Activated CD8-positive, alpha-beta memory T cell treated with anti-CD3 and anti-CD28 coated beads for 36 hours (primary cell): ENCODE results near the gene RPS6KA5. TPM values are rescaled to one million over a fixed set of nuclear protein-coding genes. Genes with fewer than 3 reads are reported as not detected.
"Not testable (repeated sequence)": the region's sequence is repeated elsewhere in the genome, so short reads cannot be mapped to it uniquely, and the experiment has no call there.

Experiments used
- CTCF ChIA-PET: fragments of 350-600 bp; sonication (Branson Sonifier 250); formaldehyde crosslinking; loops from one replicate; lab custom pipeline; 2021; ENCODE audit warnings: antibody characterized with exemption; lab: Charles Lee
- POLR2A ChIA-PET: fragments of 350-600 bp; sonication (Branson Sonifier 250); formaldehyde crosslinking; loops from one replicate; lab custom pipeline; 2021; ENCODE audit warnings: antibody characterized with exemption; lab: Charles Lee
- total RNA-seq, 2 experiments: library from RNA; stranded (reverse); gene quantifications; one replicate each; pipeline ENCODE4 v1.2.3, GENCODE V29; 2021

Gene RPS6KA5
- total RNA-seq, 2 experiments from 2014 or later = 16.0 to 18.6 TPM

DNA sequence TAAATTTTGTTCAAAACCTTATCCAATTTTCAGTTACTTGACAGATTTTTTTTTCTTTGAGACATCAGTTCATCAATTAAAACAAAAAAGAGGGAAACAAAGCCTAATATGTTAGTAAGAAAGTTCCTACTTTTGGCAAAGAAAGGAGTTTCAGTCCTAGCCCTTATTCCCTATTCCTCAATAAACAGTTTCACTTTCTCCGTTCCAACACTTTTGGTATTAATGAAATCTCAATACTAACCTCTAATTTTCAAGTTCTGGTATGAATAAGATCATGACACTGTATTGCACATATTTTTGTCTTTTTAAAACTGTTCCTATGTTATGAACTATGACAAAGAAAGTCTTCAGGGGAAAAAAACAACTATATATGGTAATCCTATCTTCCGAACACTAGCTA is 48.4 kb downstream of the RPS6KA5 start:
- POLR2A ChIA-PET = interaction anchor here (0.8 kb wide), 1 partner anchor 27 kb away, joined by 3 read pairs; no protein-coding TSS in a partner anchor
- CTCF ChIA-PET = no interaction called here

DNA sequence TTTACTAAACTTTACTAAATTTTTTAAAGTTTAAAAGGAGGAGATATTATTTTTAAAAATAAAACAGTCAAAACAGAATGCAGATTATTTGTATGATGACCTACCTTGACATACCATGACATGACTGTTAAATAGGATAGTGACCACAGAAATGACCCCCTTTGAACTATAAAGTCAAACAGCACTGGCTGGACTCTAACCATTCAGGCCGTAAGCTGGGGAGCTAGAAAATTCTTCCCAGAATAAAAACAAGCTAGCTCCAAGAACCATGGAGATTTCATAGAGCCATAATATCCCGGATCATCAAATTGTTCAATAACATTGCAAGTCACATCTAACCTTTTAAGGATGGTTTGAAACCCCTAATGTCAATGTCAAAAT is 50.3 kb downstream of the RPS6KA5 start:
- CTCF ChIA-PET = no interaction called here
- POLR2A ChIA-PET = interaction anchor here (1.0 kb wide), 1 partner anchor 51 kb away, joined by 3 read pairs; the partner anchor contains the start of gene RPS6KA5

DNA sequence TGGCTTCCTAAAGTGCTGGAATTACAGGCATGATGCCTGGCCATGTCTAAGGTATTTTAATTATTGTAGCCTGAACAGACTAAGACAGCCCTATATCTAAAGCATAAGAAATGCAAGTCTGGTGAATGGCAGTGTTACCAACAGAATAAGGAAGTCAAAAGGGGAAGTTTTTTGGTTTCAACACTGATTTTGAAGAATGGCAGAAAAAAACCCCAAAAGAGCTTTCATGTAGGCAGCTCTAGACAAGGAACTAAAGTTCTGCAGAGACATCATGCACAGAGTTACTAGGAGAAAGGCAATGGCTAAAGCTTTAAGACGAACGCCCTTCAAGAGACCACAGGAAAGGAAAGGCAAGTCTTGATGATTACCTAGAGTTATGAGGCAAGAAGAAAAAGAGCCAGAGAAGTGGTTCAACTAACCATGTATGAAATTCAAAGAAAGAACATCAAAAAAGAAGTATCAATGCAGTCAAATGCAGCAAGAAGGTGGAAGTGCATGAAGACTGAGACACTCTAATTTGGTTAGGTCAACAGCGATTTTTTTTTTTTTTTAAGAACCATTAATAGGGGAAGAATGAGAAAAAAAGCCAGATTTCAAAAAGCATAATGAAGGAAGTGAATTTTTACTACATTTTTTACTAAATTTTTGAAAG is 50.8 kb downstream of the RPS6KA5 start:
- POLR2A ChIA-PET = interaction anchor here (1.0 kb wide), 1 partner anchor 51 kb away, joined by 3 read pairs; the partner anchor contains the start of gene RPS6KA5
- CTCF ChIA-PET = no interaction called here

DNA sequence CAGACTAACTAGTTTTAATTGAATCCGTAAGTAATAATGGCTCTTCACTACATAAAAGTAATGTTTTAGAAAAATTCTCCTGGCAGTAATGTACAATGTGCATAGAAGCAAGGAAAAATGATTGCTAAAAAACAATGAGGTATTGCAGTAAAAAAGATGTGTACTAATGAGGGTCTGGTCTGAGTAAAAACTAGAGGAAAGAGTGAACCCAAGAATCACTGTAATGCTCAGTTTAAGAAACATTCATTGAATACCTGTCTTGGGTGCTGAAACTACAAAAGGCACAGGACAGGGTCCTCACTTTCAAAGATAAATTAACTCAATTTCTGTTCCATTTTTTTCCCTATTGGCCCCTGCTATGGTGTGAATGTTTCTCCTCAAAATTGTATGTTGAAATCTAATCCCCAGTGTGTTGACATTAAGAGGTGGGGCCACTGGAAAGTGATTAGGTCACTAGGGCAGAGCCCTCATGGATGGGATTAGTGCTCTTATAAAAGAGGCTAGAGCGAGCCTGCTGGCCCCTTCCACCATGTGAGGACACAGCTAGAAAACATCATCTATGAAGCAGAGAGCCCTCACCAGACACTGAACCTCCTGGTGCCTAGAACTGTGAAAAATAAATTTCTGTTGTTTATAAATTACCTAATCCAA is 51.6 kb downstream of the RPS6KA5 start:
- CTCF ChIA-PET = no interaction called here
- POLR2A ChIA-PET = interaction anchor here (1.0 kb wide), 1 partner anchor 52 kb away, joined by 3 read pairs; the partner anchor contains the start of gene RPS6KA5

DNA sequence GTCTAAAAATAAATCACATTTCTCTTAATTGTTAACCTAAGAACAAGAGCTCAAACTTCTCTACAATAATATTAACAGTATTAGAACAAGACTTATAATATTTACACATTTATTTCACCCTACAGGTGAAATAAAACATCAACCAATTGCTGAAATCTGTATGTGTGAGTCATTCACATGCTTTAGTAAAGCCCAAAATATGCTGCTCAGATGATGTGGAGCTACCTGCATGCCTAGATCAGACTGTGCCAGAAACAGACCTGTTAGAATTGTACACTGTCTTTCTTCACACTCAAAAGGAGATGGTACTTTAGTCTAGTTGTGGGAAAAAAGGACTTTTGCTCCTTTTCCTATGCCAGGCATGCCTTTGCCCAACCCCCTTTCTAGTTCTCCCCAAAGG is 54.7 kb downstream of the RPS6KA5 start:
- CTCF ChIA-PET = interaction anchor here (1.1 kb wide), 1 partner anchor 12 kb away, joined by 3 read pairs; no protein-coding TSS in a partner anchor
- POLR2A ChIA-PET = no interaction called here

DNA sequence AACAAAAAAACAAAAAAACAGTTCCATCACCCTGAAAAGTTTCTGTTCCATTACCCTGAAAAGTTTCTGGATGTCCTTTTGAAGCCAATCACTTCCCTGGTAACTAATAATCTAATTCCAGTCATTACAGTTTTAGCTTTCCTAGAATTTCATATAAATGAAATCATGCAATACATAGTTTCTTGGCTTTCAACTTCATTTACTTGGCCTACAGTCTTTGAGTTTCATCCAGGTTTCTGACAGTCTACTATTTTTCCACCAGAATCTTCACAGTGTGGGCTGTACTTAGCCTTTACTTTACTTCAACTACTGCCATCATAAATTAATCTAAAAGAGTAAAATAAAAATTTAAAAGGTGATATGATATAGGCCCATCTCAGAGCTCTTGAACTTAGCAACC is 55.5 kb downstream of the RPS6KA5 start:
- ChIA-PET POLR2A (no interaction called here), CTCF (no interaction called here)

DNA sequence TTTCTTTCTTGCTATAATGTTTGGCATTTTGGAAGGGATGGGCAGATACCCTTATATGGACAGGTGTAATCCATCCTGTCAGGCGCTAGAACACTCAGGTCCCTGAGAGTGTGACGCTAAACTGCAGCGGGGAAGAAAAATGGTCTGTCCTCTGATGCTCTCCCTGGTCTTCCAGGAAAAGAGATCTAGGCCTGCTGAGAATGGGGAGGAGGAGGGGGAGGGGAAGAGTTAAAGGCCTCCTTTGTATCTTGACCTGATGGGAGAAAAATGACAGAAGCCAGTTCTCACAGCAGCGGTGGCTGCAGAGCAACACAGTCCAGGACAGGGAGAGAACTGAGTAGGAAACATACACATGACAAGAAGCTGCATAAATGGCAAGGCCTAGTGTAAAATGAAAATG is 61.1 kb downstream of the RPS6KA5 start:
- POLR2A ChIA-PET = no interaction called here
- CTCF ChIA-PET = no interaction called here

DNA sequence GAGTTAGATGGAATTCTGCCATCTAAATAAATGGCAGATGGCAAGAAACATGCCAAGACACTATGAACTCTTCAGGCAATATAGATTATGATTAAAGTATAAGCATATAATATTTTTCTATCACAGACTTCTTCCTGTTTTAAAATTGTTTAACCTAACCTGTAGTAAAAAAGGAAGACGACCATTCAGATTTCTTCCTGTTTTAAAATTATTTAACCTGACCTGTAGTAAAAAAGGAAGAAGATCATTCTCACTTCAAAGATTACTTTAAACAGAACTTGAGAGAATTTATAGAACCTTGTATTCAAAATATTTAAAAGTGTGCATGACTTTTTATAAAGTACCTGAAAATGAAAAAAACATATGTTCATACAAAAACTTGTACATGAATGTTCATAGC is 63.5 kb downstream of the RPS6KA5 start:
- POLR2A ChIA-PET = no interaction called here
- CTCF ChIA-PET = no interaction called here

DNA sequence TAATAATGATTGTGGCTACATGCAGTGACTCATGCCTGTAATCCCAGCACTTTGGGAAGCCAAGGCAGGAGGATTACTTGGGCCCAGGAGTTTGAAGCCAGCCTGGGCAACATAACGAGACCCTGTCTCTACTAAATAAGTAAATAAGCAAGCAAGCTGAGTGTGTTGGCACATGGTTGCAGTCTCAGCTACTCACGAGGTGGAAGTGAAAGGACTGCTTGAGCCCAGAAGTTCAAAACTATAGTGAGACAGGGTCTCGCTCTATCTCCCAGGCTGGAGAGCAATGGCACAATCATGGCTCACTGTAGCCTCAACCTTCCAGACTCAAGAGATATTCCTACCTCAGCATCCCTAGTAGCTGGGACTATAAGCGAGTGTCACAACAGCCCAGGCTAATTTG is 64.7 kb downstream of the RPS6KA5 start:
- ChIA-PET CTCF (no interaction called here), POLR2A (no interaction called here)

DNA sequence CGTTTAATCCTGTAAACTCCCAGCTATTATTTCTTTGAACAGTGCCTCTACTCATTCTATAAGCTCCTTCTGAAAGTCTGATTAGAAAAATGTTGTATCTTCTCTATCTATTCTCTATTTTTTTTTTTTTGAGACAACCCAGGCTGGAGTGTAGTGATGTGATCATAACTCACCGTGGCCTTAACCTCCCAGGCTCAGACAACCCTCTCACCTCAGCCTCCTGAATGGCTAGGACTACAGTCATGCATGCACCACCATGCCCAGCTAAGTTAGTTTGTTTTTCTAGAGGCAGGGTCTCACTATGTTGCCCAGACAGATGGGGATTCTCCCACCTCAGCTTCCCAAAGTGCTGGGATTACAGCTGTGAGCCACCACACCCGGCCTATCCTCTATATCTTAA is 66.6 kb downstream of the RPS6KA5 start:
- CTCF ChIA-PET = interaction anchor here (1.1 kb wide), 1 partner anchor 12 kb away, joined by 3 read pairs; no protein-coding TSS in a partner anchor
- POLR2A ChIA-PET = interaction anchor here (1.2 kb wide), 1 partner anchor 66 kb away, joined by 3 read pairs; no protein-coding TSS in a partner anchor

DNA sequence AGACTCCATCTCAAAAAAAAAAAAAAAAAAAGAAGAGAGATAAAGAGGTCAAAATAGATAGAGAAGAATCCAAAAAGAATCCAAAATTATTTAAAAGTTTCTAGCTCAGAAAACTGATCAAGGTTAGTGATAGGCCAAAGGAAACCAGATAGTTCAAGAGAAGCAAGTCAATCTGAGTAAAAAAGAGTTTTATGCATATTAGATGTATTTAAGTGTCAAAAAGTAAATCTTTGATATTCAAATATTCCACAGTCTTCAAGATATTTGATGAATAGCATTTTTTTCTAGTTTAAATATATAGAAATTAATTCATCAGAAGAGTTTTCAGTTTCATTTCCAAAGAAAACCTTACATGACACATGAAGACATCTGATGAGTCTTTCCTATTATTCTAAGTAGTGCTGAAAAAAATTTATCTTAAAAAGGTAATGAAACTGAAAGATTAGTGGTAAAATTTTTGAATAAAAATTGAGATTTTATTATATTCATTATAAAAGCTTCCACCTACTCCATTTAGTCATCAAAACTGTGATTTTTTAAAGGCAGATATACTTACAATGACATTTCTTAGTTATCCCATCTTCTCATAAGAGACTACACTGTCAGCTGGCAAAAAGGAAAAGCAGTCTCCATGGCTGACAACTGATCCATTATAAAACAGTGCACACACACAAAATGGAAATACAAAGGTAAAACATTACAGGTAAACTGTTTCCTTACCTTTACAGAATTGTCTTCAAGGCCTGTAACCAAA is 68.6 kb downstream of the RPS6KA5 start:
- CTCF ChIA-PET = interaction anchor here (0.7 to 1.0 kb wide), 2 partner anchors 146 to 187 kb away, joined by 4 to 5 read pairs; no protein-coding TSS in a partner anchor
- POLR2A ChIA-PET = interaction anchor here (0.6 kb wide), 1 partner anchor 71 kb away, joined by 4 read pairs; no protein-coding TSS in a partner anchor

DNA sequence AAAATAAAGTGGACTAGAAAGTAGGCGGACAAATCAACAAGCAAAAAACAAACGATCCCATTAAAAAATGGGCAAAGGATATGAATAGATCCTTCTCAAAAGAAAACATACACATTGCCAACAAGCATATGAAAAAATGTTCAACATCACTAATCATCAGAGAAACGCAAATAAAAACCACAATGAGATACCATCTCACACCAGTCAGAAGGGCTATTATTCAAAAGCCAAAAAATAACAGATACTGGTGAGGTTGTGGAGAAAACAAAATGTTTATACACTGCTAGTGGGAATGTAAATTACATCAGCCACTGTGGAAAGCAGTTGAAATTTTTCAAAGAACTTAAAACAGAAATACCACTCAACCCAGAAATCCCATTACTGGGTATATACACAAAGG is 70.3 kb downstream of the RPS6KA5 start:
- ChIA-PET POLR2A (interaction anchor here (0.7 kb wide), 1 partner anchor 70 kb away, joined by 4 read pairs; the partner anchor contains the start of gene RPS6KA5), CTCF (no interaction called here)

DNA sequence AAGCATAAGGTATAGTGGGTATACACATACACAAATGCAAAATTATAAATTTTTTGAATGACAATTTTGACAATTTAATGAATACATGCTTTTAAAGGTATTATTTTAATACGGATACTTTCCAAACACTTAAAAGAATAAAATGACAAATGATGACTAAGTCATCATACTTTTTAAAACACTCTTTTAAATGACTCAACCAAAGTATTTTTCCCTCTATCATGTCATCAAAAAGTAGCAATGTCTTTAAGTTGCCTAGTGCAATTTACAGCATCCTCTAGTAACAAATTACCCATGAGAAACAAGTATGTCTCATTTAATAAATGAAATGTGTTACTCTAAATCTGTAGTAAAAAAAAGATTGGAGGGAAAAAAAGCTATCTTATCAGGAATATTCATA is 73.3 kb downstream of the RPS6KA5 start:
- CTCF ChIA-PET = no interaction called here
- POLR2A ChIA-PET = no interaction called here

DNA sequence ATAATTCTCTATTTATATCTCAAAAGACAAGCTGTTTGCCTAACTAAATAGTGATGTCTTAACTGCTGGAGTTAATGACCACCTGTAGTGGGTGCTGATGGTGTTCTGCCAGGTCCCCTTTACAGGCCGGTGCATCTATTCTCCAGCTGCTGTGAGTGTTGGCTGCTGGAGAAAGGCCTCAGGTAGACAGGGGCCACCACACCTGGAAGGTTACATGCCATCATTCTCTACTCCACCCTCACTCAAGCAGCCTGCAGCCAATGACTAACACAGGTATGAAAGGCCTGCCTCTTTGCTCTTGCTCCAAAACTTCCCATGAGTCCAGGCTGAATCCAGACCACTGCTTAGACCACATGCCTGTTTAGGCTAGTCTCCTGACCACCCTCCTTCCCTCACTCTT is 73.9 kb downstream of the RPS6KA5 start:
- POLR2A ChIA-PET = no interaction called here
- CTCF ChIA-PET = no interaction called here

DNA sequence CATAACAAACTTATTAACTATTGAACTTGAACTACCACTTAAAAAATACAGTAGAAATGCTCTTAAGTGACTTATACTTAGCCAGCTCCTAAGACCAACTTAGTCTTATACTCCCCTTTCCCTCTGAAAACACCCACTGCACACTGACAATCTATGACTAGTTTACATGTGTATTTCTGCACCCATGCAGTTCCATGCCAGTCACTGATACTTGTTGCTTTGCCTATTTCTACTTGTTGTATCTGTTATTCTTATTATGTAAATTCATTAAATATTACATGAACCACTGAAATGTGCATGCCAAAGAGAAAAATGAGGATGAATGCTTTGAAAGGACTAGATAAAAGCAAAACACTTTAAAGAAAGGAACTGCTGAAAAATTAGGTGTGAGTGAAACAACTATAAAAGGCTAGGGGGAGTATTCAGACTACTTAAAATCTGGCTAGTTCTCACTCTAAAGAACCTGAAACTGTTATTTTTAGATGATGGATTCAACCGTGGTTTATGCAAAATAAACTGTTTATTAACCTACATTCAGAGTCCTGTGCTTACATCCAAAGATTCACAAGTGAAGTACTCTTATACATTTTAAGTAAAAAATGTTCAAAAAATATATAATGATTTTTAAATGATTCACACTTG is 74.7 kb downstream of the RPS6KA5 start:
- ChIA-PET POLR2A (no interaction called here), CTCF (no interaction called here)

DNA sequence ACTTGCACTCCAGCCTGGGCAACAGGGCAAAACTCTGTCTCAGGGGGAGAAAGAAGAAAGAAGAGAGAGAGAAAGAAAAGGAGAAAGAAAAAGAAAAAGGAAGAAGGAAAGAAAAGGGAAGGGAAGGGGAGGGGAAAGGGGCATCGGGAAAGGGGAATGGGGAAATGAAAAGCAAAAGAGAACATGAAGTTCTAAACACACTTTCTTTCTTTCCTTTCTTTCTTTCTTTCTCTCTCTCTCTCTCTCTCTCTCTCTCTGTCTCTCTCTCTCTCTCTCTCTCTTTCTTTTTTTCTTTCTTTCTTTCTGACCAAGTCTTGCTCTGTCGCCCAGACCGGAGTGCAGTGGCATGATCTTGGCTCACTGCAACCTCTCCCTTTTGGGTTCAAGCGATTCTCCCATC is 76.9 kb downstream of the RPS6KA5 start:
- ChIA-PET CTCF (interaction anchor here (0.6 kb wide), 1 partner anchor 184 kb away, joined by 4 read pairs; no protein-coding TSS in a partner anchor), POLR2A (no interaction called here)

DNA sequence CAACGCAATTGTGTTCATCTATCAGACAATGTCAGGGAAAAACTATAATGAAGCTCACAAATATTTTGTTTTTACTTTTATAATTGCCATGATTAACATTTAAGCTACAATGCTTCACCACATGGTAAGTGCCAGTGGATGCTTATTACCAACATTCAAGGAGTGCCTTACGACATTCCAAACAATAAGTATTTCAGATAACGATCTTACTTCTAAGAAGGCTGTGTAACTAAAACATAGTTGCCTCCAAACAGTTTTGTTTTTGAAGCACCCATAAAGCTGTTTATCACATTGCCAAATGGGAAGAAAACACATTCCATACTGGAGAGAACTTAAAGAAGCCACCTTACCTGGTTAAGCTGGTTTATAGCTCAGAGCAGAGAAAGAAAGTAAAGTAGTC is 78.8 kb downstream of the RPS6KA5 start:
- ChIA-PET POLR2A (no interaction called here), CTCF (interaction anchor here (1.3 kb wide), 1 partner anchor 16 kb away, joined by 3 read pairs; no protein-coding TSS in a partner anchor)

DNA sequence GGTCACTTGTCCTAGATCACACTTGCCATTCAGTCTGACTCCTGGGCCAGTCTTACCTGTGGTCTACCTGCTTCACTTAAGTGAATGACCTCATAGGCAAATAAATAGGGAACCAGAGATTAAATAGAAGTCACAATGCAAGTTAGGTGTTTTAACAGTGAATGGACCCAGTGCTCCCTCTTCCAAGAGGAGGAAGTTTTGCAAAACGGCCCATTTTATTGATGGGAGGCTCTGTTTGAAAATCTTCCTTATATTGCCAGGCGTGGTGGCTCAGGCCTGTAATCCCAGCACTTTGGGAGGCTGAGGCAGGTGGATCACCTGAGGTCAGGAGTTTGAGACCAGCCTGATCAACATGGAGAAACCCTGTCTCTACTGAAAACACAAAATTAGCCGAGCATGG is 79.8 kb downstream of the RPS6KA5 start:
- CTCF ChIA-PET = interaction anchor here (0.6 to 1.3 kb wide), 2 partner anchors 15 to 1776 kb away, joined by 3 to 4 read pairs; no protein-coding TSS in a partner anchor
- POLR2A ChIA-PET = not testable (repeated sequence)

DNA sequence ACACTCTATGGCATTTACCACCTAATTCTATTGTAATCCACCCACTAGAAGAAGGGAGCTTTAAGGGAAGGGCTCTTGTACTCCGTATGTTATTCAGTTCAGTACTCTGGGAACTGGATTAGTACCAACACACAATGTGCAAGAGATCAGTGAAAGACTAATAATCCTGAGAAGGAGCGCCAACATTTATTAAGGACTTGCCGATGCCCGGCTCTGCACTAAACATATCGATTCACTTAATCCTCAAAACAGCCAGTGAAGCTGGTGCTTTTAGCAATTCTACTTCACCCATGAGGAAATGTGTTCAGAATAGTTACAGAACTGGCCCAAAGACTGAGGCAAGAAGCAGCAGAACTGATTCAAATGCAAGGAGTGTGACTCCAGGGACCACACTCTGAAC is 80.9 kb downstream of the RPS6KA5 start:
- ChIA-PET POLR2A (no interaction called here), CTCF (no interaction called here)
